ENCODE data around the gene CEP20. TPM values are rescaled to one million over a fixed set of nuclear protein-coding genes. Genes with fewer than 3 reads are reported as not detected.
A peak's percentile ranks its signal among the peaks of the same experiment; 100 is the strongest.

The CEP20 gene
- total RNA-seq, 4 donors from 2014 or later, result 31.2 to 45.1 (median 39.5) TPM

DNA sequence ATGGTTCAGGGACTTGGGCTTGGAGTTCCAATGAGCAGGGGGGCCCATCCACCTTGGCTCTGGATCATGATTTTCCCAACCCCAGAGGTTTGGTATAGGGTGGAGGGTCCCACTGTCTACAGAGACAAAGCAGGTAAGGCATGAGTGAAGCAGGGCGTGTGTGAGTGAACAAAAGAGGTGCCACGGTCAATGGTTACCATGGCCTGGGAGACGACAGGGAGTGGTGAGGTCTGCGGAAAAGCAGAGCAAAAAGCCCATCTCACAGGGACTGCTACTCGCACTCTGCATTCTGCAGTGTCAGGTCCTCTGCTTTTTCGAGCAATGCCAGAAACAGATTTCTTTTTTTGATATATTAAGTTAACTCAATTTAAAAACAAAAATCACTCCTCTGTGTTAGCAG lies 56.2 kb downstream of the CEP20 start:
- DNase-seq (ENCODE audit: low spot score in 2 of 2), result no peak
- Histone ChIP-seq H3K27ac (no peak overlapping the region), H3K27me3 (no peaks in the 10 kb centered on the region), H3K4me3 (no peak overlapping the region), H3K36me3 (no peaks in the 10 kb centered on the region), H3K9me3 (no peaks in the 10 kb centered on the region), H3K4me1 (no peaks in the 10 kb centered on the region)
- WGBS, result 89% methylated on average over 6 of the region's 6 CpGs
- TF ChIP-seq POLR2AphosphoS5 (IDR thresholded peaks at IDR 0.05) (no peak), POLR2A (IDR thresholded peaks at IDR 0.05) (no peak), EP300 (IDR thresholded peaks at IDR 0.05) (no peak)
- TF ChIP-seq, protein P1, sequence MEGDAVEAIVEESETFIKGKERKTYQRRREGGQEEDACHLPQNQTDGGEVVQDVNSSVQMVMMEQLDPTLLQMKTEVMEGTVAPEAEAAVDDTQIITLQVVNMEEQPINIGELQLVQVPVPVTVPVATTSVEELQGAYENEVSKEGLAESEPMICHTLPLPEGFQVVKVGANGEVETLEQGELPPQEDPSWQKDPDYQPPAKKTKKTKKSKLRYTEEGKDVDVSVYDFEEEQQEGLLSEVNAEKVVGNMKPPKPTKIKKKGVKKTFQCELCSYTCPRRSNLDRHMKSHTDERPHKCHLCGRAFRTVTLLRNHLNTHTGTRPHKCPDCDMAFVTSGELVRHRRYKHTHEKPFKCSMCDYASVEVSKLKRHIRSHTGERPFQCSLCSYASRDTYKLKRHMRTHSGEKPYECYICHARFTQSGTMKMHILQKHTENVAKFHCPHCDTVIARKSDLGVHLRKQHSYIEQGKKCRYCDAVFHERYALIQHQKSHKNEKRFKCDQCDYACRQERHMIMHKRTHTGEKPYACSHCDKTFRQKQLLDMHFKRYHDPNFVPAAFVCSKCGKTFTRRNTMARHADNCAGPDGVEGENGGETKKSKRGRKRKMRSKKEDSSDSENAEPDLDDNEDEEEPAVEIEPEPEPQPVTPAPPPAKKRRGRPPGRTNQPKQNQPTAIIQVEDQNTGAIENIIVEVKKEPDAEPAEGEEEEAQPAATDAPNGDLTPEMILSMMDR (IDR thresholded peaks at IDR 0.05), result no peak

DNA sequence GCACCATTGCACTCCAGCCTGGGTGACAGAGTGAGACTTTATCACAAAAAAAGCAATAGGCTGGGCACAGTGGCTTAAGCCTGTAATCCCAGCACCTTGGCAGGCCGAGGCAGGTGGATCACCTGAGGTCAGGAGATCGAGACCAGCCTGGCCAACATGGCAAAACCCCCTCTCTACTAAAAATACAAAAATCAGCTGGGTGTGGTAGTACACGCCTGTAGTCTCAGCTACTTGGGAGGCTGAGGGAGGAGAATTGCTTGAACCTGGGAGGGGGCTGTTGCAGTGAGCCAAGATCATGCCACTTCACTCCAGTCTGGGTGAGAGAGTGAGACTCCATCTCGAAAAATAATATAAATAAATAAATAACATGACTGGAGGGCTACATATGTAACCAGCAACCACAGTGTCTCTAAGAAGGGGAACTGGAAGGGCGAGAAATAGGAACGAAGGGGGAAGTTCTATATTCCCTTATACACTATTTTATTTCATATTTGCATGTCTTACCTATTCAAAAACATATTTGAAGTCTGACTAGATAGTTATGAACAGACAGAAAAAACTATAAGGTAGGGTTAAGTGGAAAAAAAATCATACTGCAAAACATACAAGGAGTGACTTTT lies 57.5 kb downstream of the CEP20 start:
- DNase-seq (ENCODE audit: low spot score in 2 of 2), result no peak
- no peaks in the 10 kb centered on the region for H3K27me3 ChIP-seq
- H3K36me3 ChIP-seq, result no peaks in the 10 kb centered on the region
- H3K4me3 ChIP-seq, result no peak overlapping the region
- WGBS, result 70% methylated on average over 6 of the region's 6 CpGs
- no peaks in the 10 kb centered on the region for H3K9me3 ChIP-seq
- TF ChIP-seq, protein P1 (IDR thresholded peaks at IDR 0.05), result no peak
- TF ChIP-seq POLR2AphosphoS5 (IDR thresholded peaks at IDR 0.05), result no peak
- no peak for TF ChIP-seq EP300 (IDR thresholded peaks at IDR 0.05)
- no peak for TF ChIP-seq POLR2A (IDR thresholded peaks at IDR 0.05)
- no peak overlapping the region for H3K27ac ChIP-seq
- H3K4me1 ChIP-seq, result no peaks in the 10 kb centered on the region

DNA sequence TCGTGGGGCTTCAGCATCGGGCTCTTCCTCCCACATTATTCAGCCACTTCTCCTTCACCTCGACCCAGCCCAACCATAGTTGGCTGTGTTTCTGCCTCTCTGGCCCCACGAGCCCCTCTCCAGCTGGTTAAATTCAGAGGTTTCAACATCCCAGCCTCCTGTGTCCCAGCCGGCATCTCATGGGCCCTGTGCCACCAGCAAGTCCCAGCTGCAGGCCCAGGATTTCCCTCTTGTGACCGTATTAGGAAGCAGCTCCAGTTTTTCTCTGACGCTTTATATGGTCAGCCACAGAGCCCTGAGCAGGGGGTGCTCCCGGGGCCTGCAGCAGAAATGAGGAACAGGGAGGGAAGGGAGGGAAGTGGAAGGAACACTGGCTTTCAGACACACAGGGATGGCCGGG lies 58.9 kb downstream of the CEP20 start:
- H3K4me1 ChIP-seq, result no peaks in the 10 kb centered on the region
- H3K4me3 ChIP-seq, result no peak overlapping the region
- TF ChIP-seq POLR2AphosphoS5 (IDR thresholded peaks at IDR 0.05), result no peak
- TF ChIP-seq EP300 (IDR thresholded peaks at IDR 0.05), result no peak
- TF ChIP-seq, protein P1 (IDR thresholded peaks at IDR 0.05), result no peak
- no peak for TF ChIP-seq POLR2A (IDR thresholded peaks at IDR 0.05)
- 39% methylated on average over 9 of the region's 9 CpGs for WGBS
- H3K9me3 ChIP-seq, result no peaks in the 10 kb centered on the region
- H3K36me3 ChIP-seq, result no peaks in the 10 kb centered on the region
- DNase-seq (ENCODE audit: low spot score in 2 of 2), result peak in 1 of 2 donors; percentile 64
- no peak overlapping the region for H3K27ac ChIP-seq
- no peaks in the 10 kb centered on the region for H3K27me3 ChIP-seq

DNA sequence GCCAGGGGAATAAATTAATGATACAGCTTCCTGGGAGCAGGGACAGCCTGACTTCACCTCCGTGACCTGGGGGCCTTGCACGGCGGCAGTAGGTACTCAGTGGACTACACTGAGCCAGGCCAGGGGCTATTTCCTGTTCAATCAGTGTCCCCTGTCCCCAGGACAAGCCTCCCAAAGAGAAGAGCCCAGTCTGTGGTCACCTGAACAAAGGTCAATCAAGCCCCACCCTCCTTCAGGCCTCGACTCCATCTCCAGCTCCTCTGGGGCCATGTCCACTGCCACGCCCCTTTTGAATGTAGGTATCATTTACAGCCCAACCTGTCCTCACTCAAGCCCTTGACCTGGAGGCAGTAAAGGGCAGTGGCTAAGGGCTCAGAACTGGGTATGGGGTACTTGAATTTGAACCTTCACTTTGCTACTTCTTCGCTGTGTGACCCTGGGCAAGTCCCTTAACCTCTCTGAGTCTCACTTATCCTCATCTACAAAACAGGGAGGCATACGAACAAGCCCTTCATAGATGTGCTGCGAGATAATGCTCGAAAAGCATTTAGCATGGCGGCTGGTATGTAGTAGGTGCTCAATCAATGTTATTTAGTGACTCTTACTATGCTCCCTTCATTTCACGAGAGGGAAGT lies 60.6 kb downstream of the CEP20 start:
- no peaks in the 10 kb centered on the region for H3K9me3 ChIP-seq
- no peaks in the 10 kb centered on the region for H3K4me1 ChIP-seq
- WGBS, result 90% methylated on average over 11 of the region's 11 CpGs
- no peak overlapping the region for H3K27ac ChIP-seq
- no peak for DNase-seq (ENCODE audit: low spot score in 2 of 2)
- H3K4me3 ChIP-seq, result no peak overlapping the region
- H3K36me3 ChIP-seq, result no peaks in the 10 kb centered on the region
- TF ChIP-seq POLR2A (IDR thresholded peaks at IDR 0.05) (no peak), EP300 (IDR thresholded peaks at IDR 0.05) (no peak), POLR2AphosphoS5 (IDR thresholded peaks at IDR 0.05) (no peak)
- TF ChIP-seq, protein P1 (IDR thresholded peaks at IDR 0.05), result no peak
- no peaks in the 10 kb centered on the region for H3K27me3 ChIP-seq

DNA sequence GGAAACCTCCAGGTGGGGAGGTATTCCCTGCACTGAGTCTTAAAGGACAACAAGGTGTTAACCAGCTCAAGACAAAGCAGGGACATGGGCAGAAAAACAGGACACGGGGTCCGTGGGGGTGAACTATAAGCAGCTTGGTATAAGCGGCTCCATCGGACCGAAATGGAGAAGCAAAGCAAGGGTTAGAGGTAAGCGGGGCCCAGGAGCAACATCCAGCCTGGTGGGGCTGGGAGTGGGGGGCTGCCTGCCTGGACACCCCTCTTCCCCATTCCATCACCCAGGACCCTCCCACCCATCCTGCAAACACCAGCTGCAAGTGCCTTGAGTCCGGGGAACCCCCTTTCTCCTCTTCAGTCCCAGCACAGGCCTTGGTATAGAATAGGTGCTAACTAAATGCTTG lies 61.1 kb downstream of the CEP20 start:
- H3K27ac ChIP-seq, result no peak overlapping the region
- WGBS, result 91% methylated on average over 7 of the region's 7 CpGs
- no peaks in the 10 kb centered on the region for H3K9me3 ChIP-seq
- TF ChIP-seq, protein P1 (IDR thresholded peaks at IDR 0.05), result no peak
- TF ChIP-seq EP300 (IDR thresholded peaks at IDR 0.05), result no peak
- TF ChIP-seq POLR2AphosphoS5 (IDR thresholded peaks at IDR 0.05), result no peak
- DNase-seq (ENCODE audit: low spot score in 2 of 2), result no peak
- H3K36me3 ChIP-seq, result no peaks in the 10 kb centered on the region
- H3K4me3 ChIP-seq, result no peak overlapping the region
- H3K27me3 ChIP-seq, result no peaks in the 10 kb centered on the region
- no peaks in the 10 kb centered on the region for H3K4me1 ChIP-seq

All from suprapubic skin (tissue), 4 donors.